Right kidney (tissue), 1 donor: ENCODE data around the gene MDGA2.

Source experiments
- DNase-seq: peaks from one replicate; pipeline ENCODE4 v3.0.0-alpha.2; 2016

MDGA2 gene

DNA sequence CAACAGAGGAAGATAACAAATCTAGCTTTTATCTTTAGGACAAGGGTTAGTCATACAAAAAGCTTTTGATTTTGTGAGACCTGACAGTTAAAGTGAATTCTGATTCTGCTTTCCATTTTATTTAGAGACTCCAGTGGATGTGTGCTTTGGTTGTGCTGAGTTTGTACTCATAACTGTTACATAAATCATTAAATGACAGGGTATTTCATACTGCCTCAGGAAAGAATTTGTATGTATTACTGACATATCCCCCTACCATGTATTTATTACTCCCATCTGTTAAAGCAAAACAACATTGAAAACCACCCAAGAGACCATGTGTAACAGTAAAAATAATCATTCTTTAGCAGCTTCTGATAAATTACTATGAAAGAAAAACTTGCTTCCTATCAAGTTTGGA is 780.9 kb downstream of the MDGA2 start:
- DNase-seq, result no peak

DNA sequence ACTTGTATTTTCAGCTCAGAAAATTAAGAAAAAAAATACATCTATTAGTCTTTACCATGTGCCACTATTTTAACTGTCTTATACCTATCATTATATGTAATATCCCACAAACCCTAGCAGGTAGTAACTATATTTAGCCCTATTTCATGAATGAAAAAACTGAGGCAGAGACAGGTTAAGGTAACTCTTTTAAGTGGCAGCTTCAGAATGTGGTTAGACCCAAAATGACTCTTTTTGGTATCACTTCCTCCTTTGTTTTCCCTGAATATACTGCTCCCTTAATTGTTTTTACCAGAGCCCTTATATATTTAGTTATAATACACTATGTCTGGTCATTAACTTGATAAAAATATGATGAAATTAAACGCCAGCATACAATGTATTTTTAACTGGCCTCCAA is 788.3 kb downstream of the MDGA2 start:
- DNase-seq, result no peak

DNA sequence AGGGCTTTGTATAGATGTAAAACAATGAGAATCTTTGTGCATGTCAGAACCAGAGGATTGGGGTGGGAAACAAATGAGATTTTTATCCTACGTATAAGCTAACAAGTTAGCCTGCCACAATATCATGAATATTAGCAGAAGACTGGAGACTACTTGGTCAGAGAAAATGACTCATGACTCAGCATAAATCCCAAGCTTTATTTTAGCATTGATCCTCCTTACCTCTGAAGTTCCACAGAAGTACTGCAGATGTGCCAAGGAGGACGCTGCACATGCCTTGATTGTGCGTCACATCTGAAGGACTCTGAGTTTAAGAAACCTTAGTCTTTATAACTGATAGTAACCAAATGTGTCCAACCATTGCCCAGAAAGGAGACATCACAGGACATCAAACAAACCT is 789.8 kb downstream of the MDGA2 start:
- DNase-seq, result no peak

DNA sequence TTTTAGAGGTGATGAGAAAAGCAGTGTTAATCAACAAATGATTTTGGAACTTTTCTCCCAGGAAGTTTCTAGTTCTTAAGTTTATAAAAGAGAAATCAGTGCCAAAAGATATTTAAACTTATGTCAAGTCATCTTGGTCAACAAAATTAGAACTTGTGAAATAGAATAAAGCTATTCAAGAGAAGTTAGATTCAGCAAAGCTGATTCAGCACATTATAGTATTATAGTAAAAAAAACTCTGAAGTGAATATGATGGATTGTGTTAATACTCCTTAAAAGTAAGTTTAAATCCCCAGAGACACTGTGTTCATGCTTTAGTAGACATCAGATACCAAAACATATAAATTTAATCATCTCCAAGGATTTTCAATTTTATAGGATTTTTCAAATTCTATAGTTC is 813.7 kb downstream of the MDGA2 start:
- DNase-seq, result no peak

DNA sequence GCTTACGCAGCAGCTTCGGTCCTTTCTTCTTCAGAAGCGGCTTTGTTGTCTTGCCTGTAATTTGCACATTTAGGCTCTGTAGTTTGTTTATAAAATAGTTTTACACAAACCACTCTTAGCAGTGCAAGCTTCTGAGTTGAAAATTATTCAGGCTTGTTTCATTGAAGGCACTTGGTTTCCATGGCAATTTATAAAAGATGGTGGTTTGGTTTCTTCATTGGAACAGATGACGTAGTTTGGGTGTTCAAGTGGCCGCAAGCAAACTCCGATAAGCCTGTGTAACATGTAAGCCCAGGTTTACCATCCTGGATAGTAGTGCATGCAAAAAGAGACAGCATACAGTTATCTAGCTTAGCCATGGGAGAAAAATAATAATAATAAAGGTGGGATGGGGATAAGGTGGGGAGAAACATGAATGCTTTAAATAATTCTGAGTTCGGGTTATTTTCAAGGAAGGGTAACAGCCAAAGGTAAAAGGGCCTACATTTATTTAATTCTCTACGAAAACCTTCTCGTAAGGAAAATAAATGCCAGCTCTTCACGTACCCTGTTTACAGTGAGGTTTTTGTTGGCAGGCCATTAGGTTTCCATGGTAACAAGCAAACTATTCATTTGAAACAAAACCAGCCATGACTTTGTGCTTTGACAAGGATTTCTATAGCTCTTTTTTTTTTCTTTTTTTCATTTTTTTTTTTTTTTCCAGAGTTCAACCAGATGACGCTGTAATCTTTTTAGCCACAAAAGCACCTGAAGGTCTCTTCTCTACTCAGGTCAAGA is 834.3 kb downstream of the MDGA2 start:
- no peak for DNase-seq

DNA sequence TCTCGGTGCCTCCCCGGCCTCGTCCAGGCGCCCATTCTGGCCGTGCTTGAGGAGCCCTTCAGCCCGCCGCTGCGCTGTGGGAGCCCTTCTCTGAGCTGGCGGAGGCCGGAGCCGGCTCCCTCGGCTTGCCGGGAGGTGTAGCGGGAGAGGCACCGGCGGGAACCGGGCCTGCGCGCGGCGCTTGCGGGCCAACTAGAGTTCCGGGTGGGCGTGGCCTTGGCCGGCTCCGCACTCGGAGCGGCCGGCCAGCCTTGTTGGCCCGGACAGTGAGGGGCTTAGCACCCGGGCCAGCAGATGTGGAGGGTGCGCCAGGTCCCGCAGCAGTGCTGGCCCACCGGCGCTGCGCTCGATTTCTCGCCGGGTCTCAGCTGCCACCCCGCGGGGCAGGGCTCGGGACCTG is 855.1 kb downstream of the MDGA2 start:
- DNase-seq, result no peak

DNA sequence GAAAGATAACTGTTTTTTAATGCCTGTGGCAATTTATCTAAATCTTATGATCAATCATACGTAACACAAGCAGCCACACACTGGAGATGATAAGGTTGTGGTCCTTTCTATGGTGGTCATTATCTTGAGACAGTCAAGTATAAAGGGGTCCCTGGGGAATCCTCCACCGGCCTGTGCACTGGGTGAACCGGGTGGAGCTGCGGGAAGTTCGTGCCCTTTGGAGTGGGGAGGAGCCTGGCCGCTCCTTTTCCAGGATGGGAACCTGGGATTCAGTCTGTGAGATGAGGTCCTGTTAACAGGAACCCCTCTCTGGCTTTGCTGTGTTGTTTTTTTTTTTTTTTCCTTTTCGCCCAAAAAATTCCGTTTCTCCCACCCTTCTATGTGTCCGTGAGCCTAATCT is 856.3 kb downstream of the MDGA2 start:
- DNase-seq, result no peak

DNA sequence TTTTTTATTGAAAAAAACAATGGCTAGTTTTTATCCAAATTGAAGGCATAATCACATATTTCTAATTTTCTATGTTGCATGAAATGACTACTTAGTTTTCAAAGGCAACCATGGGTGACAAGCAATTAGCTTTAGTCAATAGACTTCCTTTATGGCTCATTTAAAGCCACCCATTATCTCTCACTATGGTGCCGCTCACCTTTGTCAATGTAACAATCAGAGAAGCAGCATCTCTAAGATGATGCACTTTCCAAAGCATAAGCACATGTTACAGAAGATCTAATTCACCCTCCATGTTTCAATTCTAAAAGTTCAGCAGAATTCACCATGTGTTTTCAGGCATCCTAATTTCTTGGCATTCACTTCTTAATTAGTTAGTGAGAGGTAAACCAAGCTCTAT is 857.3 kb downstream of the MDGA2 start:
- no peak for DNase-seq

DNA sequence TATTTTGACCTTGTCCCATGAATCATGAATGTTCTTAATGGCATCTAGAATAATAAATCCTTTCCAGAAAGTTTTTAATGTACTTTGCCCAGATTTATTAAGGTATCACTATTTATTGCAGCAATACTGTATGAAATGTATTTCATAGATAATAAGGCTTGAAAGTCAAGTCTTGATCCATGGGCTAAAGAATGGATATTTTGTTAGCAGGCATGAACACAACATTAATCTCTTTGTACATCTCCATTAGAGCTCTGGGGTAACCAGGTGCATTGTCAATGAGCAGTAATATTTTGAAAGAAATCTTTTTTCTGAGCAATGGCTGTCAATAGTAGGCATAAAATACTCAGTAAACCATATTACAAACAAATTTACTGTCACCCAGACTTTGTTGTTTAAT is 882.3 kb downstream of the MDGA2 start:
- no peak for DNase-seq
